Thoracic aorta (tissue), 2 donors: ENCODE data around the gene FLAD1. TPM values are rescaled to one million over a fixed set of nuclear protein-coding genes. Genes with fewer than 3 reads are reported as not detected.

Experiments
- ATAC-seq: fragments of 150-250 bp; one replicate; pipeline ENCODE4 v1.8.0; 2017; ENCODE audit warnings: low read depth; ENCODE audit not compliant: insufficient number of reproducible peaks, low FRiP score
- DNase-seq: peaks from one replicate; pipeline ENCODE4 v3.0.0-alpha.2; 2020; ENCODE audit warnings: low spot score
- H3K27ac ChIP-seq, 2 donors: fragments of 200-600 bp; sonication (generic); 1 replicate in 1 of 2; 2 replicates in 1 of 2; pipeline ENCODE4 v1.5.1; 2016; ENCODE audit warnings: mild to moderate bottlenecking in 2 of 2, moderate library complexity in 2 of 2
- H3K27me3 ChIP-seq: fragments of 200-600 bp; sonication (generic); replicated peaks from 2 replicates; pipeline ENCODE4 v1.6.0; 2016; ENCODE audit warnings: mild to moderate bottlenecking; ENCODE audit not compliant: insufficient read depth
- H3K36me3 ChIP-seq: fragments of 200-600 bp; sonication (generic); one replicate; pipeline ENCODE4 v1.5.1; 2016
- H3K4me1 ChIP-seq, 2 donors: fragments of 200-600 bp; sonication (generic); 1 replicate in 1 of 2; 2 replicates in 1 of 2; pipeline versions ENCODE4 v1.5.1 to v1.6.0; 2016; ENCODE audit warnings: low read depth in 2 of 2, mild to moderate bottlenecking in 1 of 2; ENCODE audit not compliant: control insufficient read depth in 1 of 2
- H3K4me3 ChIP-seq: fragments of 200-600 bp; sonication (generic); 2 replicates; pipeline ENCODE4 v1.5.1; 2016; ENCODE audit warnings: mild to moderate bottlenecking
- H3K9me3 ChIP-seq: fragments of 200-600 bp; sonication (generic); 2 replicates; pipeline ENCODE4 v1.5.1; 2016
- total RNA-seq, 2 donors: library from RNA; depleted of rRNA; stranded (reverse); fragments of >200 nt; gene quantifications; one replicate each; pipeline versions ENCODE4 v1.1.0 to v1.2.3, GENCODE V29; 2016
- TF ChIP-seq, protein P1 (sequence below): fragments of 200-600 bp; sonication (generic); IDR thresholded peaks from one replicate; pipeline ENCODE4 v1.5.1; 2019; ENCODE audit warnings: antibody characterized with exemption

Gene FLAD1
- total RNA-seq, 2 donors from 2014 or later: 23.8 to 27.2 TPM

DNA sequence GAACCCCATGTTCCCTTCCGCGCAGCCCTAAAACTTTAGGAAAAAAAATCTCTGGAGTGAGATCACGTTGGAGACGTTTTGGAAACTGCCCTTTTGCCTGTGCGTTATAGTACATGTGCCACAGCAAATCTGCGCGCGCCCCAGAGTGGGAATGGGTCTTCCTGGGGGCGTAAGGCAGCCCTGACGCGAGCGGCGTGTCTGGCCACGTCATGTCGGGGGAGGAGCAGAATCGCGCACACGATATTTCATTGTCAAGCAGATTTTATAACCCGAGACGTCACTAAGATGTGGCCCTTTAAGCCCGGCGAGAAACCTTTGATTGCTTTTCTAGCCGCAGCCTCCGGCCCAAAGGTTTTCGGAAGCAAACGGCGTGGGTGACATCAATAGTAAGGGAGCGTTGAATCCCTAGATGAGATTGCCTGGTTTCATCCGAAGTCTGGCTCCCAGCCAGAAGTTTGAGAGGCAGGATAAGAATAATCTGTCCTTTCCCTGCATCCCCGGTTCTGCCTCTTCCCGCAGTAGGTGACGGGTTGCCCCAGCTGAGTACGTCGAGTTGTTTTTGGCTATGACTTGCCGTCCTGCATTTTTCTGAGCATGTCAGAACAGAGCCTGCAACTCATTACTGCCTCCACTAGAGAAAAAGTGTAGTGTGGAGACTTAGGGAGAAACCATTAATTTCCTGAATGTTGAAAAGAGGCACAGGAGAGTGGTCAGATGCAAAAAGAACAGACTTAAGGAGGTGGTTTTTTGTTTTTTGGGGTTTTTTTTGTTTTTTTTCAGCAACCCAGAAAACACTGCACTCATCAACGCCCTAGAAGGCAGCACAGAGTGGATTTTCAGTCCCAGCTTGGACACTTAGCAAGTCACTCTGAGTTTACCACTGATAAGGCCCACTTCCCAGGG, 45.8 kb upstream of the FLAD1 start:
- H3K4me1 ChIP-seq: peaks cover 11 to 35% of the 10 kb centered on the region in 2 donors
- peak; percentile 83 for ATAC-seq
- H3K9me3 ChIP-seq: no peaks in the 10 kb centered on the region
- TF ChIP-seq, protein P1, sequence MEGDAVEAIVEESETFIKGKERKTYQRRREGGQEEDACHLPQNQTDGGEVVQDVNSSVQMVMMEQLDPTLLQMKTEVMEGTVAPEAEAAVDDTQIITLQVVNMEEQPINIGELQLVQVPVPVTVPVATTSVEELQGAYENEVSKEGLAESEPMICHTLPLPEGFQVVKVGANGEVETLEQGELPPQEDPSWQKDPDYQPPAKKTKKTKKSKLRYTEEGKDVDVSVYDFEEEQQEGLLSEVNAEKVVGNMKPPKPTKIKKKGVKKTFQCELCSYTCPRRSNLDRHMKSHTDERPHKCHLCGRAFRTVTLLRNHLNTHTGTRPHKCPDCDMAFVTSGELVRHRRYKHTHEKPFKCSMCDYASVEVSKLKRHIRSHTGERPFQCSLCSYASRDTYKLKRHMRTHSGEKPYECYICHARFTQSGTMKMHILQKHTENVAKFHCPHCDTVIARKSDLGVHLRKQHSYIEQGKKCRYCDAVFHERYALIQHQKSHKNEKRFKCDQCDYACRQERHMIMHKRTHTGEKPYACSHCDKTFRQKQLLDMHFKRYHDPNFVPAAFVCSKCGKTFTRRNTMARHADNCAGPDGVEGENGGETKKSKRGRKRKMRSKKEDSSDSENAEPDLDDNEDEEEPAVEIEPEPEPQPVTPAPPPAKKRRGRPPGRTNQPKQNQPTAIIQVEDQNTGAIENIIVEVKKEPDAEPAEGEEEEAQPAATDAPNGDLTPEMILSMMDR: peak; percentile 58
- peak overlapping the region; percentile 79 for H3K4me3 ChIP-seq
- DNase-seq: peak; percentile 81
- no peaks in the 10 kb centered on the region for H3K36me3 ChIP-seq
- no peaks in the 10 kb centered on the region for H3K27me3 ChIP-seq
- peak overlapping the region; percentile 96 to 98 for H3K27ac ChIP-seq

DNA sequence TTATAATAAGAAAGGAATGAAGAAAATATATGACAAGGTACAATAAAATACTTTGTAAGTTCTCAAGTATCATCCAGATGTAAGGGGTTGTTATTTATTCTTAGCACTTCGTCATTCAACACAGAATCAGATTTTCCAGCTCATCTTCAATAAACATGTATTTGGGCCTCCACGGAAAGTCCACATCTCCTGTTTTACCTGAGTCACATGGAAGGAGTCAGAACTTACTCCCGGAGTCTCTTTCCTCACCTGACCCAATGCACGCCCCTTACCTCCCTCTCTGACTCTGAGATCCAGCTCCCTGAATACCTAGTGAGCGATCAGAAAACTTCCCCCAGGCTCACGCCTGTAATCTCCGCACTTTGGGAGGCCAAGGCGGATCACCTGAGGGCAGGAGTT, 45.2 kb upstream of the FLAD1 start:
- Histone ChIP-seq H3K27me3 (no peaks in the 10 kb centered on the region), H3K4me3 (peak overlapping the region; percentile 79), H3K9me3 (no peaks in the 10 kb centered on the region), H3K27ac (peak overlapping the region; percentile 96 to 98), H3K36me3 (no peaks in the 10 kb centered on the region), H3K4me1 (peaks cover 11 to 35% of the 10 kb centered on the region in 2 donors)
- ATAC-seq (no peak), DNase-seq (no peak)
- TF ChIP-seq, protein P1: no peak

DNA sequence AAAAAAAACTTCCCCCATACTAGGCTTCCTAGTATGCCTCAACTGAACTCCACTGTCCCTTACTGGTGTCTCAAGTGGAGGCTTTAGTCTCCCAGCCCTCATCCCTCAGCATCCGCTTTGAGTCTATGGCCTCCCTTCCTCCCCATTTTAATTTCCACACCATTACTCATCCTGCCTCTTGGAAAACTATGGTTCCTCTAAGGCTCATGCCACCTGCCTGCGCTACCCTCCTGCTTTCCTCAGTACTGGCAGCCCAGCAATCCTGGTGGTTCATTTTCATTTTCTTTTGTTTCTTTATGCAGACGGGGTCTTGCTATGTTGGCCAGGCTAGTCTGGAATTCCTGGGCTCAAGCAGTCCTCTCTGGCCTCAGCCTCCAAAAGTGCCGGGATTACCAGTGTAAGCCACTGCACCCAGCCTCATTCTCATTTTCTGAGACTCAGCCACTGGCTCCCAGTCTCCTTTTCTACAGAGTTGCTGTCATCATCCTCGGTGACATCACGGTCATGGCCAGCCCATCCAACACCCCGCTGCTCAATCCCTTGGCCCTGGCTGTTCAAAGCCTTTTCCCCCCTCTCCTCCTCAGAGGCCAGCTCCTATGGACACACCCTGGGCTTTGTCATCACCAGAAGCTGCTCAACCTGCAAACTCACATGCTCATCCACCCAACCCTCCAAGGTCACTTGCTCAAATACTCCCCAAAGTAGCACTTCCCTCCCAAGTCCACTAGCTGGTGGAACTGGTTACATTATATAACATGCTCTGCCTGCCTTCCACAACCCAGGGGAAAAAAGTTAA, 44.3 kb upstream of the FLAD1 start:
- H3K4me1 ChIP-seq: peaks cover 11 to 35% of the 10 kb centered on the region in 2 donors
- H3K9me3 ChIP-seq: no peaks in the 10 kb centered on the region
- TF ChIP-seq, protein P1: no peak
- ATAC-seq (no peak), DNase-seq (no peak)
- no peaks in the 10 kb centered on the region for H3K36me3 ChIP-seq
- H3K27ac ChIP-seq: peak overlapping the region; percentile 96 to 98
- no peak overlapping the region for H3K4me3 ChIP-seq
- H3K27me3 ChIP-seq: no peaks in the 10 kb centered on the region

DNA sequence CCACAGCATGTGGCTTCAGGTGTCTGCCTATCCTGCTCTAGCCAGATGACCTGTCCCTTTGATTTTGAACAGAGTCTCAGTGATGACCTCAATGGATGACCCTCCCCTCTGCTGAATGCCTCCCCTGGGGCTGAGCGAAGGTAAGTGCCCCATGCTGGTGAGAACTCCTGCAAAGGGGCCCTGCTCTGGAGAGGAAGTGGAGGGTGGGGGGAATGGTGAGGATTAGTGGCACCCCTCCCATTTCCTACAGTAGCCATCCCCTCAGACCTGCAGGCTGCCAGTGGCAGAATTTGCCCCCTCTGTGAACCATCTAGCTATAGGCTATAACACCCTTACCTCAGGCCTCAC, 43.0 kb upstream of the FLAD1 start:
- Histone ChIP-seq H3K36me3 (no peaks in the 10 kb centered on the region), H3K27ac (peak overlapping the region in 1 of 2 donors; percentile 16), H3K4me1 (peaks cover 15 to 40% of the 10 kb centered on the region in 2 donors), H3K9me3 (no peaks in the 10 kb centered on the region), H3K4me3 (no peak overlapping the region), H3K27me3 (no peaks in the 10 kb centered on the region)
- ATAC-seq (no peak), DNase-seq (no peak)
- TF ChIP-seq, protein P1: no peak

DNA sequence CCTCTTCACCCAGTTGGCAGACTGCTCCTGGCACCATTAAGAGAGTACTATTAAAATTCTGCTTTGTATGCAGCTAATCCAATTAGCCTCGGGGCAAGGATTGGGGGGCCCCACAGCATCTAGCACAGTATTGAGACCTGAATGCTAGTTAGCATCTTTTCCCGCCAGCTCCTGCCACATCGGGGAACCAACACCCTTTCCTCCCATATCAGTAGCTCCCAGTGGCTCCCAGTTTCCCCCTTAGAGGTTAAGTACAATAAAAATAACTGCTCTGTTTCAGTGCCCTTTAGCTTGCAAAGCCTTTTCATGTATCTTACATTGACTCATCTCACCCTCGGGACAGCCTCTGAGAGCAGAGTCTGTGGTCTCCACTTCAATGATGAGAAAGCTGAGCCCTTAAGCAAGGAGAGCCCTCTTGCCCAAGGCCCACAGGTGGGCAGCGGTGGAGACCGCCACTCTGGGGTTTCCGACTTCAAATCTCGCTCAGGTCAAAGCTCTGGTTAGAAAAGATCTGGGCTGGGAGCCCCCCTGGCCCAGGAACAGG, 42.4 kb upstream of the FLAD1 start:
- no peaks in the 10 kb centered on the region for H3K9me3 ChIP-seq
- peaks cover 12 to 34% of the 10 kb centered on the region in 2 donors for H3K4me1 ChIP-seq
- no peaks in the 10 kb centered on the region for H3K27me3 ChIP-seq
- H3K36me3 ChIP-seq: no peaks in the 10 kb centered on the region
- DNase-seq (no peak), ATAC-seq (no peak)
- H3K27ac ChIP-seq: peak overlapping the region in 1 of 2 donors; percentile 16
- TF ChIP-seq, protein P1: no peak
- no peak overlapping the region for H3K4me3 ChIP-seq
